ENCODE results near the gene TANGO2. TPM values are rescaled to one million over a fixed set of nuclear protein-coding genes. Genes with fewer than 3 reads are reported as not detected.

The TANGO2 gene
- total RNA-seq, 3 donors from 2014 or later: 17.5 to 29.7 (median 27.6) TPM

GRCh38 chr22:20083157-20083890, 62.4 kb downstream of the TANGO2 start:
- DNase-seq (peak in 2 of 3 donors; percentile 14 to 17), ATAC-seq (no peak)
- TF ChIP-seq CTCF (IDR thresholded peaks at IDR 0.05): no peak
- H3K4me1 ChIP-seq (ENCODE audit: low read depth): peaks cover 25% of the 10 kb centered on the region
- no peak overlapping the region for H3K4me3 ChIP-seq
- H3K36me3 ChIP-seq (ENCODE audit: low read depth): no peaks in the 10 kb centered on the region
- intact Hi-C loops (cut with DNase I, micrococcal nuclease): no loop called here
- no peaks in the 10 kb centered on the region for H3K9me3 ChIP-seq

- Histone ChIP-seq H3K4me1 (ENCODE audit: low read depth) (peaks cover 25% of the 10 kb centered on the region), H3K36me3 (ENCODE audit: low read depth) (no peaks in the 10 kb centered on the region), H3K4me3 (no peak overlapping the region), H3K9me3 (no peaks in the 10 kb centered on the region)
- ATAC-seq (no peak), DNase-seq (peak in 1 of 3 donors; percentile 25)
- intact Hi-C loops (cut with DNase I, micrococcal nuclease): no loop called here
- TF ChIP-seq CTCF (IDR thresholded peaks at IDR 0.05): no peak
Observed at GRCh38 chr22:20083891-20084546, 63.1 kb downstream of the TANGO2 start.

GRCh38 chr22:20084547-20085413, 63.9 kb downstream of the TANGO2 start:
- H3K9me3 ChIP-seq: no peaks in the 10 kb centered on the region
- peaks cover 2% of the 10 kb centered on the region for H3K36me3 ChIP-seq (ENCODE audit: low read depth)
- peaks cover 25% of the 10 kb centered on the region for H3K4me1 ChIP-seq (ENCODE audit: low read depth)
- H3K4me3 ChIP-seq: no peak overlapping the region
- no peak for ATAC-seq
- intact Hi-C loops (cut with DNase I, micrococcal nuclease): no loop called here
- DNase-seq: peak in 2 of 3 donors; percentile 33 to 34
- TF ChIP-seq CTCF (IDR thresholded peaks at IDR 0.05): no peak

- TF ChIP-seq CTCF (IDR thresholded peaks at IDR 0.05): no peak
- ATAC-seq (no peak), DNase-seq (peak in 1 of 3 donors; percentile 29)
- Histone ChIP-seq H3K4me3 (no peak overlapping the region), H3K36me3 (ENCODE audit: low read depth) (peaks cover 9% of the 10 kb centered on the region), H3K4me1 (ENCODE audit: low read depth) (peaks cover 25% of the 10 kb centered on the region), H3K9me3 (no peaks in the 10 kb centered on the region)
- intact Hi-C loops (cut with DNase I, micrococcal nuclease): no loop called here
Observed at GRCh38 chr22:20085651-20086050, 64.7 kb downstream of the TANGO2 start.

- H3K4me3 ChIP-seq: no peak overlapping the region
- intact Hi-C loops (cut with DNase I, micrococcal nuclease): no loop called here
- peaks cover 20% of the 10 kb centered on the region for H3K4me1 ChIP-seq (ENCODE audit: low read depth)
- H3K36me3 ChIP-seq (ENCODE audit: low read depth): peaks cover 9% of the 10 kb centered on the region
- ATAC-seq: no peak
- no peaks in the 10 kb centered on the region for H3K9me3 ChIP-seq
- TF ChIP-seq CTCF (IDR thresholded peaks at IDR 0.05): no peak
- DNase-seq: peak in 2 of 3 donors; percentile 17 to 26
Observed at GRCh38 chr22:20086101-20086599, 65.2 kb downstream of the TANGO2 start.

Data from mucosa of descending colon (tissue), 3 donors.